Panc1 (cell line): ENCODE results near the gene SLC39A2. TPM values are rescaled to one million over a fixed set of nuclear protein-coding genes. Genes with fewer than 3 reads are reported as not detected.

Source experiments
- ATAC-seq: fragments of 200-7000 bp; cut with Tn5 transposase; 2 replicates; pipeline ENCODE4 v1.9.1; 2020; ENCODE audit warnings: mild to moderate bottlenecking, moderate library complexity
- BruUV-seq: library from RNA; stranded (reverse); fragments of 400-500 nt; replicated peaks from 2 replicates; lab custom pipeline; 2021; lab: Mats Ljungman, UMichigan
- CTCF ChIA-PET: fragments of 300-600 bp; sonication (Branson Sonifier 250); formaldehyde crosslinking; loops from one replicate; lab custom pipeline; 2022; ENCODE audit warnings: antibody characterized with exemption; lab: Charles Lee
- POLR2A ChIA-PET: fragments of 300-600 bp; sonication (Branson Sonifier 250); formaldehyde crosslinking; loops from one replicate; lab custom pipeline; 2022; ENCODE audit warnings: antibody characterized with exemption; lab: Charles Lee
- DNase-seq: peaks from one replicate; pipeline ENCODE4 v3.0.0-alpha.2; 2010; ENCODE audit warnings: low read depth, low spot score
- H3K27ac ChIP-seq: 2 replicates; pipeline ENCODE4 v1.5.1; 2011; ENCODE audit warnings: mild to moderate bottlenecking, low read length, inconsistent platforms
- H3K27me3 ChIP-seq: fragments of 200-500 bp; sonication (Bioruptor generic); 2 replicates; pipeline ENCODE4 v1.6.0; 2014; ENCODE audit warnings: low read length, inconsistent platforms; ENCODE audit not compliant: control insufficient read depth, insufficient read depth
- H3K36me3 ChIP-seq: fragments of 200-500 bp; sonication (Bioruptor generic); 2 replicates; pipeline ENCODE4 v1.5.1; 2014; ENCODE audit warnings: inconsistent platforms, mild to moderate bottlenecking, low read length, moderate library complexity; ENCODE audit not compliant: control insufficient read depth, insufficient read depth
- H3K4me1 ChIP-seq: 2 replicates; pipeline ENCODE4 v1.5.1; 2011; ENCODE audit warnings: inconsistent platforms, mild to moderate bottlenecking, low read length, moderate library complexity; ENCODE audit not compliant: control insufficient read depth, insufficient read depth
- H3K4me3 ChIP-seq, 2 experiments: 2 replicates each; pipeline ENCODE4 v1.5.1; 2011 to 2012; ENCODE audit warnings: low read depth in 2 of 2, low read length in 2 of 2, mild to moderate bottlenecking in 2 of 2, inconsistent platforms in 1 of 2, moderate library complexity in 1 of 2
- H3K9me3 ChIP-seq: fragments of 200-500 bp; sonication (Bioruptor generic); 2 replicates; pipeline ENCODE4 v1.5.1; 2014; ENCODE audit warnings: low read depth, mild to moderate bottlenecking, inconsistent platforms, low read length, moderate library complexity; ENCODE audit not compliant: control insufficient read depth, insufficient read depth
- POLR2AphosphoS5 ChIP-seq: IDR thresholded peaks from 2 replicates; pipeline ENCODE4 v1.6.1; 2012; ENCODE audit warnings: mild to moderate bottlenecking, low read depth, low read length, moderate library complexity
- SIN3A ChIP-seq: IDR thresholded peaks from 2 replicates; pipeline ENCODE4 v1.6.1; 2012; ENCODE audit warnings: low read depth, mild to moderate bottlenecking, low read length, moderate library complexity, borderline replicate concordance; ENCODE audit not compliant: insufficient read depth
- TCF7L2 ChIP-seq: IDR thresholded peaks from 2 replicates; pipeline ENCODE4 v1.6.1; 2011; ENCODE audit warnings: mild to moderate bottlenecking, low read depth, low read length, inconsistent platforms
- in situ Hi-C: cut with HindIII; loops from 2 replicates; pipeline ENCODE4 v1.10.0; 2016; ENCODE audit warnings: low sequenced_read_pairs, low pct_unique_long_range_greater_than_20kb
- intact Hi-C: fragments of 100-400 bp; cut with micrococcal nuclease; formaldehyde crosslinking; loops from one replicate; pipeline ENCODE4 v1.10.0; 2022; ENCODE audit not compliant: unreplicated experiment
- total RNA-seq: library from RNA; stranded (reverse); gene quantifications from one replicate; pipeline ENCODE4 v1.2.1, GENCODE V29; 2021; ENCODE audit not compliant: unreplicated experiment
- TF ChIP-seq, protein P1 (sequence below): fragments of 450-650 bp; IDR thresholded peaks from 2 replicates; pipeline ENCODE4 v1.5.1; 2017; ENCODE audit warnings: mild to moderate bottlenecking
- TF ChIP-seq, protein P2 (sequence below), 2 experiments: IDR thresholded peaks; 2 replicates each; pipeline ENCODE4 v1.6.1; 2011 to 2012; ENCODE audit warnings: low read depth in 2 of 2, control low read depth in 1 of 2, low read length in 1 of 2, mild to moderate bottlenecking in 1 of 2, moderate library complexity in 1 of 2; ENCODE audit not compliant: insufficient read depth in 1 of 2

SLC39A2 gene
- total RNA-seq, 1 experiment from 2014 or later, result not detected

DNA sequence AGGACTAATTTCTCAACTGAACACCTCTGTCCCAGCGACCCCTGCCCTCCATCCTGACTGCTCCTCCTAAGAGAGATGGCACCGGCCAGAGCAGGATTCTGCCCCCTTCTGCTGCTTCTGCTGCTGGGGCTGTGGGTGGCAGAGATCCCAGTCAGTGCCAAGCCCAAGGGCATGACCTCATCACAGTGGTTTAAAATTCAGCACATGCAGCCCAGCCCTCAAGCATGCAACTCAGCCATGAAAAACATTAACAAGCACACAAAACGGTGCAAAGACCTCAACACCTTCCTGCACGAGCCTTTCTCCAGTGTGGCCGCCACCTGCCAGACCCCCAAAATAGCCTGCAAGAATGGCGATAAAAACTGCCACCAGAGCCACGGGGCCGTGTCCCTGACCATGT, 43.8 kb downstream of the SLC39A2 start:
- ChIA-PET CTCF (interaction anchor here (1.2 kb wide), 1 partner anchor 28 kb away, joined by 5 read pairs; no protein-coding TSS in a partner anchor), POLR2A (no interaction called here)
- Histone ChIP-seq H3K27me3 (peaks cover 2% of the 10 kb centered on the region), H3K27ac (no peak overlapping the region), H3K4me3 (no peak overlapping the region), H3K9me3 (no peaks in the 10 kb centered on the region), H3K4me1 (no peaks in the 10 kb centered on the region), H3K36me3 (no peaks in the 10 kb centered on the region)
- in situ Hi-C loops, result no loop called here
- no peak for DNase-seq
- intact Hi-C loops, result no loop called here
- TF ChIP-seq SIN3A (no peak), POLR2AphosphoS5 (no peak), TCF7L2 (no peak)
- TF ChIP-seq, protein P1, sequence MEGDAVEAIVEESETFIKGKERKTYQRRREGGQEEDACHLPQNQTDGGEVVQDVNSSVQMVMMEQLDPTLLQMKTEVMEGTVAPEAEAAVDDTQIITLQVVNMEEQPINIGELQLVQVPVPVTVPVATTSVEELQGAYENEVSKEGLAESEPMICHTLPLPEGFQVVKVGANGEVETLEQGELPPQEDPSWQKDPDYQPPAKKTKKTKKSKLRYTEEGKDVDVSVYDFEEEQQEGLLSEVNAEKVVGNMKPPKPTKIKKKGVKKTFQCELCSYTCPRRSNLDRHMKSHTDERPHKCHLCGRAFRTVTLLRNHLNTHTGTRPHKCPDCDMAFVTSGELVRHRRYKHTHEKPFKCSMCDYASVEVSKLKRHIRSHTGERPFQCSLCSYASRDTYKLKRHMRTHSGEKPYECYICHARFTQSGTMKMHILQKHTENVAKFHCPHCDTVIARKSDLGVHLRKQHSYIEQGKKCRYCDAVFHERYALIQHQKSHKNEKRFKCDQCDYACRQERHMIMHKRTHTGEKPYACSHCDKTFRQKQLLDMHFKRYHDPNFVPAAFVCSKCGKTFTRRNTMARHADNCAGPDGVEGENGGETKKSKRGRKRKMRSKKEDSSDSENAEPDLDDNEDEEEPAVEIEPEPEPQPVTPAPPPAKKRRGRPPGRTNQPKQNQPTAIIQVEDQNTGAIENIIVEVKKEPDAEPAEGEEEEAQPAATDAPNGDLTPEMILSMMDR, result no peak
- TF ChIP-seq, protein P2, sequence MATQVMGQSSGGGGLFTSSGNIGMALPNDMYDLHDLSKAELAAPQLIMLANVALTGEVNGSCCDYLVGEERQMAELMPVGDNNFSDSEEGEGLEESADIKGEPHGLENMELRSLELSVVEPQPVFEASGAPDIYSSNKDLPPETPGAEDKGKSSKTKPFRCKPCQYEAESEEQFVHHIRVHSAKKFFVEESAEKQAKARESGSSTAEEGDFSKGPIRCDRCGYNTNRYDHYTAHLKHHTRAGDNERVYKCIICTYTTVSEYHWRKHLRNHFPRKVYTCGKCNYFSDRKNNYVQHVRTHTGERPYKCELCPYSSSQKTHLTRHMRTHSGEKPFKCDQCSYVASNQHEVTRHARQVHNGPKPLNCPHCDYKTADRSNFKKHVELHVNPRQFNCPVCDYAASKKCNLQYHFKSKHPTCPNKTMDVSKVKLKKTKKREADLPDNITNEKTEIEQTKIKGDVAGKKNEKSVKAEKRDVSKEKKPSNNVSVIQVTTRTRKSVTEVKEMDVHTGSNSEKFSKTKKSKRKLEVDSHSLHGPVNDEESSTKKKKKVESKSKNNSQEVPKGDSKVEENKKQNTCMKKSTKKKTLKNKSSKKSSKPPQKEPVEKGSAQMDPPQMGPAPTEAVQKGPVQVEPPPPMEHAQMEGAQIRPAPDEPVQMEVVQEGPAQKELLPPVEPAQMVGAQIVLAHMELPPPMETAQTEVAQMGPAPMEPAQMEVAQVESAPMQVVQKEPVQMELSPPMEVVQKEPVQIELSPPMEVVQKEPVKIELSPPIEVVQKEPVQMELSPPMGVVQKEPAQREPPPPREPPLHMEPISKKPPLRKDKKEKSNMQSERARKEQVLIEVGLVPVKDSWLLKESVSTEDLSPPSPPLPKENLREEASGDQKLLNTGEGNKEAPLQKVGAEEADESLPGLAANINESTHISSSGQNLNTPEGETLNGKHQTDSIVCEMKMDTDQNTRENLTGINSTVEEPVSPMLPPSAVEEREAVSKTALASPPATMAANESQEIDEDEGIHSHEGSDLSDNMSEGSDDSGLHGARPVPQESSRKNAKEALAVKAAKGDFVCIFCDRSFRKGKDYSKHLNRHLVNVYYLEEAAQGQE (IDR thresholded peaks at IDR 0.05; ENCODE audit: insufficient read depth in 1 of 2, low read depth in 2 of 2, low read length in 1 of 2), result no peak
- no peak for ATAC-seq
- BruUV-seq, result no TSS peak

DNA sequence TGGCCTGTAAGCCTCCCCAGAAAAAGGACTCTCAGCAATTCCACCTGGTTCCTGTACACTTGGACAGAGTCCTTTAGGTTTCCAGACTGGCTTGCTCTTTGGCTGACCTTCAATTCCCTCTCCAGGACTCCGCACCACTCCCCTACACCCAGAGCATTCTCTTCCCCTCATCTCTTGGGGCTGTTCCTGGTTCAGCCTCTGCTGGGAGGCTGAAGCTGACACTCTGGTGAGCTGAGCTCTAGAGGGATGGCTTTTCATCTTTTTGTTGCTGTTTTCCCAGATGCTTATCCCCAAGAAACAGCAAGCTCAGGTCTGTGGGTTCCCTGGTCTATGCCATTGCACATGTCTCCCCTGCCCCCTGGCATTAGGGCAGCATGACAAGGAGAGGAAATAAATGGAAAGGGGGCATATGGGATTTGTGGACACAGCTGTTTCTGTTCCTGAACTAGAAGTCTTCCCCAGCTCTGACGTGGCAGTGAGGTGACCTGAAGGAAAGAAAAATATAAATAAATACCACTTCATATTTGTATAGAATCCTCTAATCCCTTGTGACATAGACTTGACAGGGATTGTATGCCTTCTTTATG, 44.4 kb downstream of the SLC39A2 start:
- Histone ChIP-seq H3K36me3 (no peaks in the 10 kb centered on the region), H3K27me3 (peaks cover 2% of the 10 kb centered on the region), H3K27ac (no peak overlapping the region), H3K4me3 (no peak overlapping the region), H3K9me3 (no peaks in the 10 kb centered on the region), H3K4me1 (no peaks in the 10 kb centered on the region)
- no TSS peak for BruUV-seq
- ChIA-PET CTCF (interaction anchor here (0.5 to 1.2 kb wide), 3 partner anchors 29 to 171 kb away, joined by 4 to 5 read pairs (median 5); no protein-coding TSS in a partner anchor), POLR2A (no interaction called here)
- TF ChIP-seq, protein P1, result no peak
- no peak for TF ChIP-seq TCF7L2
- no peak for TF ChIP-seq POLR2AphosphoS5
- TF ChIP-seq, protein P2 (IDR thresholded peaks at IDR 0.05; ENCODE audit: insufficient read depth in 1 of 2, low read depth in 2 of 2, low read length in 1 of 2), result no peak
- no peak for TF ChIP-seq SIN3A
- no peak for DNase-seq
- intact Hi-C loops (no loop called here), in situ Hi-C loops (no loop called here)
- no peak for ATAC-seq
